GM18526 (cell line): ENCODE data around the gene ZFP14.

ENCODE experiments used
- POLR2A ChIP-seq: IDR thresholded peaks from 3 replicates; pipeline ENCODE4 v1.6.1; 2011; ENCODE audit not compliant: insufficient read length; ENCODE audit errors: extremely low read depth

ZFP14 gene

DNA sequence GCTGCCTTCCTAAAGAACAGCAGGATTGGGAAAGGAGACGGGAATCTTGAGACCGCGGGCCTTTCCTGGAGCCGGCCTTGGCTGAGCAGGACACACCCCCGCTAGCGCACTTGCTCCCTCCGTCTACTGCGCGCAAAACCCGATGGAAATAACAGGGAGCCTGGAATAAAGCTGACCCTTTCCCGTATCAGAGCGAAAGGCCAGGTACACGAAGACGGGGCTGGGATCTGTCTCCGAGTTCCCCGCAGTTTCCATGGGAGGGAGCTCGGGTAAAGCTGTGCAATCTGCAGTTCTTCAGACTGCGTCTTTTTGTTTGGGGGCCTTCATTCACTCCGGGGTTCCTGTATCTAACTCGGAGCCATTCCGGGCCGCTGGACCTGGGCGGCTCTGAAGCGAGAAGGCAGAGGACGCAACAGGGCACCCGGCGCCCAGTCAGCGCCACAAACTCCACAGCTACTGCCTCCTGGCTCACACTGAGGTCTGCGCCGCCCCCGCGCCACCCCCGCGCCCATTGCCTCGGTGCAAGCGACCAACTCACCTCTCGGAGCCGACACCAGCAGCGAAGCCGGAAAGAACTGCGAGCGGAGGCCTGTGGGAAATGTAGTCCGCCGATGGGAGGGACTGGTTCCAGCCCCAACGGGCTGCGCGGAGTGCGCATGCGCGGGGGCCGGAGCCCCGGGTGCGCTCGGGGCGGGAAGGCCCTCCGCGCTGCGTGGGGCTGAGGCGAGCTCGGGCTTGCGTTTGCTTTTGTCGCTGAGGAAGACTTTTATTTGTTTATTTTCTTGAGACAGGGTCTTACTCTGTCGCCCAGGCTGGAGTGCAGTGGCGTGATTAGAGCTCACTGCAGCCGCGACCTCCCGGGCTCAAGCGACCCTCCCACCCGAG, at the start of gene ZFP14:
Gene ZFP14 (minus strand): TSS at position 577 of the 885 bp plus-strand sequence. CDS start 11,309 bp downstream, outside the sequence.
- TF ChIP-seq POLR2A = peak; percentile 50

DNA sequence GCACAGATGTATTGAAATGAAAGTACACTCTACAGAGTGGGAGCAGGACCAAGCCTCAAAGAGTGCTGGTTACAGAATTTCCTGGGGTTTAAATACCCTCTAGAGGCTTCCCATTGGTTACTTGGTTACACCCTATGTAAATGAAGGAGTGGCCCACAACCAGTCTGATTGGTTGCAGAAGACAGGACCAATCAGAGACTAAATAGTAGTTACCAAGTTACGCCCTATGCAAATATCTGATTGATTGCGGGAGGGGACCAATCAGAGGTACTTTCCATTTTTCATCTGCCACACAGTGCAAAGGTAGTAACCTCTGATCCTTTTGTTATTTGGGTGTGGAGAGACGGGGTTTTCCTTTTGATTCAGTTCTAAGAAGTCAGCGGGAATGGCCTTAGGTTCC, 44.9 kb upstream of the ZFP14 start:
- no peak for TF ChIP-seq POLR2A

DNA sequence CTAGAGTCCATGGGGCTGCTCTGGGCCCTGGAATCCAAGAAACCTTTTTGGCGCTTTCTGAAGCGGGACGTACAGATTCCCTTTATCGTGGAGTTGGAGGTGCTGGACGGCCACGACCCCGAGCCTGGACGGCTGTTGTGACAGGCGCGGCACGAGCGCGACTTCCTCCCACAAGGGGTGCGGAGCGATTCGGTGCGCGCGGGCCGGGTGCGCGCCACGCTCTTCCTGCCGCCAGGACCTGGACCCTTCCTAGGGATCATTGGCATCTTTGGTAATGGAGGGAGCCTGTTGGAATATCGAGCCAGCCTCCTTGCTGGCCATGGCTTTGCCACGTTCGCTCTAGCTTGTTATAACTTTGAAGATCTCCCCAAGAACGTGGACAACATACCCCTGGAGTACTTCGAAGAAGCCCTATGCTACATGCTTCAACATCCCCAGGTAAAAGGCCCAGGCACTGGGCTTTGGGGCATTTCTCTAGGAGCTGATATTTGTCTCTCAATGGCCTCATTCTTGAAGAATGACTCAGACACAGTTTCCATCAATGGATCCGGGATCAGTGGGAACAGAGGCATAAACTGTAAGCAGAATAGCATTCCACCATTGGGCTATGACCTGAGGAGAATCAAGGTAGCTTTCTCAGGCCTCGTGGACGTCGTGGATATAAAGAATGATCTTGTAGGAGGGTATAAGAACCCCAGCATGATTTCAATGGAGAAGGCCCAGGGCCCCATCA, 42.9 kb upstream of the ZFP14 start:
- TF ChIP-seq POLR2A = no peak

DNA sequence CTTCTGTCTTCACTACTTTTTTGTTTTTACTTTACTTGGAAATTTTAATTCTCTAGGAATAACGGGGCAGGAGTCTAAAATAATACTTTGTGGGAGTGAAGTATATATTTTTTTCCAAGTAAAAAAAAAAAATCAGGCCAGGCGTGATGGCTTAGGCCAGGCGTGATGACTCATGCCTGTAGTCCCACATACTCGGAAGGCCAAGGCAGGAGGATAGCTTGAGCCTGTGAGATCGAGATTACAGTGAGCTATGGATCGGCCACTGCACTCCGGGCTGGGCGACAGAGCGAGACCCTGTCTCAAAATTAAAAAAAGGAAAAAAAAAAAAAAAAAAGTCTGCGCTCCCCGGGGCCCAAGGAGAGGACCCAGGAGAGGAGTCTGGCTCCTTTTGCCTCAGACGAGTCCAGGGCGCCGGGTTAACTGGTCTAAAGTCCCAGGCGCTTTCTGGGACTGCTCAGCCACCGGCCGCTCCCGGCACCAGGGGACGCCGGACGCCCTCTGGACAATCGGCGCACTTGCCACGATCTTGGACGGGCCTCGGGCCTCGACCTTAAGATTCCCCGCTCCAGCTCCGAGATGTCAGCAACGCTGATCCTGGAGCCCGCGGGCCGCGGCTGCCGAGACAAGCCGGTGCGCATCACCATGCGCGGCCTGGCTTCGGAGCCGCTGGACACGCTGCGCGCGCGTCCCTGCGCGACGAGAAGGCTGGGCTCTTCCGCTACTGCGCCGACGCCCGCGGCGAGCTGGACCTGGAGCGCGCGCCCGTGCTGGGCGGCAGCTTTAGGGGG, 42.2 kb upstream of the ZFP14 start:
- no peak for TF ChIP-seq POLR2A

DNA sequence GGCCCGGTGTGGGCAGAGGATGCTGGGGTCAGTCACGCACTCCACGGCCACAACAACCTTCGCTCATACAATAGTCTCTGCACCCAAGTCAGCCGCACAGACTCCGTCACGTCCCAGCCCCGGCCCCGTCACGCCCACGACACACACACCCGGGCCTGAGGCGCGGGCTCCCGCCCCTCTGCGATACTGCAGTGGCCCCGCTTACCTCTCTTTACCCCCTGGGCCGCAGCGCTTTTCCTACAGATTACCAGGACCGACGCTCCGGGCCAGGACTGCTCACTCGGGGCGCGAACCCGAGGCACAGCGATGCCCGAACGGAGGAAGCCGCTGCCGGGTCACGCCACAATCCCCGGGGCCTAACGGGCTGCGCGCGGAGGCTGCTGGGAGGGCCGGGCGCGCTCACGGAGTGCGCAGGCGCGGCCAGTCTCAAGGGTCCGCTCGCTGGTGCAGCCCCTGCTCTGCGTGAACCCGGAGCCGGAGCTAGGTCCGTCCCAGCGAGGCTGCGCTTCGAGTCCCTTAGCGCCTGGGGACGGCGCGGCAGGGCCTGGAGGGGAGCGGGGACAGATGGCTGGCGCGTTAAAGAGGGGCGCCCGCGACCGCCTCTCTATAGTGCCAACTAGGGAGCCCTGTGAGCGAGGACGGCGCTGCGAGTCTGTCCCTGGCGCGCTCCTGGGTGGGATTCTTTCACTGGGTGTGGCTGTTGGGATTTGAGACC, 39.4 kb upstream of the ZFP14 start, which contains the start of gene ZFP82:
Gene ZFP82 (minus strand): TSS at position 358 of the 715 bp plus-strand sequence. CDS start 8,855 bp downstream, outside the sequence.
- TF ChIP-seq POLR2A = peak; percentile 80

DNA sequence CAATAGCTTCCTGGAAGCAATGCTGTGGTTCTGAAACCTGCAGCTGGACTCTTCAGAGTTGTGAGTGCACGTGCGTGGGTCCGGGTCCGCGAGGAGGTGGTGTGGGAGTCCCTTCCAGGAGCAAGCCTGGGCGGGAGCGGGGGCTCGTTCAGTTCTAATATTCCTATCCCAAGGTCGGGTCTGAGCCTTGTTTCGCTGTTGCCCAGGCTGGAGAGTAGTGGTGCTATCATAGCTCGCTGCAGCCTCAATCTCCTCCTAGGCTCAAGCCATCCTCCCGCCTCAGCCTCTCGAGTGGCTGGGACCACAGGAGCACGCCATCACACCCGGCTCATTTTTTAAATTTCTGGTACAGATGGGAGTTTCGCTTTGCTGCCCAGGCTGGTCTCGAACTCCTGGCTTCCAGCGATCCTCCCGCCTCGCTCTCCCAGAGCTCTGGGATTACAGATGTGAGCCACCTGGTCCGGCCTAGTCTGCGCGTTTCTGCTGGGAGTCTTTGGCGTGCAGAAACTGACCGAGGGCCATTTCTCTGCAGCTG, 38.8 kb upstream of the ZFP14 start:
- TF ChIP-seq POLR2A = no peak

DNA sequence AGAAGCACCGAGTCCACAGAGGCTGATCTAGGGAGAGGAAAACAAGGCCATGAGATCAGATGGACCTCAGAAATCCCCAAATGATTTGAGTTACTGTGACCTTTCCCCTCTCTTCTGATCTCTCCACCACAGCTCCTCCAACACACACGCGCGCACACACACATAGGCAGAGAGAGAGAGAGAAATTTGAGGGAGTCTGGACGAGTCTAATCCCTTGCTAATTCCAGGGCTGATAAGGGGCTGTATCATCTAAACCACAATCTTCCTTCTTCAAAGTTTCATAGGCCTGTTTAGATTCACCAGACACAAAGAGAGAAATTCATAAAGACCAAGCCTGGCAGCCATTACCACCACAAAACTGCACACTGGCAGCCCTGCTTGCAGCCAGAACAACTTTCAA, 30.8 kb upstream of the ZFP14 start:
- TF ChIP-seq POLR2A = no peak

DNA sequence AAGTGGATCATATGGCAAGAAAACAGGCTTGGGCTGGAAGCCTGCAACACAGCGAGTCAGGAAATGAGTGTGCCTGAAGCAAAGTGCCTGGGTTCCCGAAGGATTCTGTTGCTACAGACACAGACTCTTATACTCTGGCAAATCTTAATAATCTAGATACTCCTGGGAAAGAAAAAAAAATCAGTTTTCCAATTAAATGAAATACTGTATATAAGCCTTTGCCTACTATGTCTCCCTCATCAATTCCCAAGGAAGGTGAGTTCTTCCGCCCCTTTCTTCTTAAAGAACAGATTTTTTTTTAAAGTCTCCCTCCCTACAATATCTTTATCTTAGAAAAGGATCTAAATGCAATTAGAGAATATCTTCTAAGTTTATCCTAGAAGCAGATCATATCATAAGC, 29.1 kb upstream of the ZFP14 start:
- TF ChIP-seq POLR2A = no peak

DNA sequence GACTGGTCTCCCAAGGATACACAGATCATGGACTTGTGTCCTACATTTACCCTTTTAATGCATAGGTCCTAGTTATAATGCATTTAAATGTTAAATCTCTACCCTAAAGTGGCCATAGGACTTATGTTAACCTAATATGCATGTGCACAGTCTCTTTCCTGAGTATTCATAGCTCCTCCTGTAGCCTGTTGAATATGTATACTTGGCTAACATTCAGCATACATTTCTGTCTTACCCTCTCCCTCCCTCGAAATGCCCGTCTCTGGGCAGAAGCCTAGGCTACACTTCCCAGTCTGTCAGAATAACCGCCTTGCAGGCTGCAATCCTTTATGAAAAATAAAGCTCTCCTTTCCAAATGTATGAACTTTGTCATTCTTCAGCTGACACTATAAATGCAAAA, 25.5 kb upstream of the ZFP14 start:
- no peak for TF ChIP-seq POLR2A

DNA sequence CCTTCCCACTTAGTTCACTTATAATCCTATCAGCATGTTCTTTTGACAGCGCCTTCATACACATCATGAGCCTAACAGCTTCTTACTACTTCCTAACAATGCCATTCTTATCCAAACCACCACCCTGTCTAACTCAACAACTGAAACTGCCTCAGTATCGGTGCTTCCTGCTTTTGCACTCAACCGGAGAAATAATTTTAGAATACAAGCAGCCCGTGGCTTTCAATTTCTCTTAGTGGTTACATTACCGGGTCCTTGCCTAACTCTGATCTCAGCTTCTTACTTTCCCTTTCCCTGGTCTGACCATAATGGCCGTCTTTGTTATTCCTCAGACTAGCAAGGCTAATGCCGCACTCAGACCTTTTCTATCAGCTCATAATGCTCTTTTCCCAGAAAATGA, 22.5 kb upstream of the ZFP14 start:
- no peak for TF ChIP-seq POLR2A

DNA sequence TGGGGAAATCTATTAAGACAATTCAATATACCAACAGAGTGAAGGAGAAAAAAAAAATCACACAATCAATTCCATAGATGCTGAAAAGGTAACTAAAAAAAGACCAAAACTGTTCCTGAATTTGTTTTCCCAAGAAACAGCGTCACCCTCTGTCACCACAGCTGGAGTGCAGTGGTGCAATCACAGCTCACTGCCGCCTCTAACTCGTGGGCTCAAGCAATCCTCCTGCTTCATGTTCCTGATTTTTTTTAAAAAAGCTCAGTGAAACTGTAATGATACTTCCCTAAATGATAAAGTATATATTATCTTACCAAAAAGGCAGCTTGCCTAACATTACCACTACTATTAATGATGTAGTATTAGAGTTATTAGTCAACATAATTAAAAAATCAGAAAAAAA, 19.6 kb upstream of the ZFP14 start:
- TF ChIP-seq POLR2A = no peak

DNA sequence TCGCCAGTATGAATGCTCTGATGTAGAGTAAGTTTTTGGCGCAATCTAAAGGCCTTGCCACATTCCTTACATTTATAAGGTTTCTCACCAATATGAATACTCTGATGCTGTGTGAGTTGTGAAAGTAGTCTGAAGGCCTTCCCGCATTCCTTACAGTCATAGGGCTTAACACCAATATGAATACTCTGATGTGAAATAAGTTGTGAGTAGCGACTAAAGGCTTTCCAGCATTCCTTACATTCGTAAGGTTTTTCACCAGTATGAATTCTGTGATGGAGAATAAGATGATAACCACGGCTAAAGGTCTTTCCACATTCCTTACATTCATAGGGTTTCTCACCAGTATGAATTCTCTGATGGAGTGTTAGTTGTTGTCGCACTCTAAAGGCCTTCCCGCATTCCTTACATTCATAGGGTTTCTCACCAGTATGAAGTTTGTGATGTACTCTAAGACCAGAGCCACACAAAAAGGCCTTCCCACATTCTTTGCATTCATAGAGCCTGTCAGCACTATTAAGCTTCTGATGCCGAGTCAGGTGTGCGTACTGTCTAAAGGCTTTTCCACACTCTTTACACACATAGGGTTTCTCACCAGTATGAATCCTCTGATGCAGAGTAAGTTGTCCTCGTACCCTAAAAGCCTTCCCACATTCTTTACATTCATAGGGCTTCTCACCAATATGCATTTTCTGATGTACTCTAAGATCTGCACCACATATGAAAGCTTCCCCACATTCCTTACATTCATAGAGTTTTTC, 14.1 kb upstream of the ZFP14 start:
- no peak for TF ChIP-seq POLR2A

DNA sequence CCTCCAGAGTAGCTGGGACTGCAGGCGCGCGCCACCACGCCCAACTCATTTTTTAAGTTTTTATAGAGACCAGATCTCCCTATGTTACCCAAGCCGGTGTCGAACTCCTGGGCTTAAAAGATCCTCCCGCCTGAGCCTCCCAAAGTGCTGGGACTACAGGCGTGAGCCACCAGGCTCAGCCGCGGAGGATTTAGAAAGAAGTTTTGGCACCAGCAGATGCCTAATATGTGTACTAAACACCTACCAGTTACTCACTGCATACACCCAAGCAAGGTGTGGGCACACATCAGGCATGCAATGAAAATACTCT, 464 bp upstream of the ZFP14 start:
- TF ChIP-seq POLR2A = no peak
